Endodermal cell (in vitro differentiated cells): ENCODE data around the gene ABCC10. TPM values are rescaled to one million over a fixed set of nuclear protein-coding genes. Genes with fewer than 3 reads are reported as not detected.
A peak's percentile ranks its signal among the peaks of the same experiment; 100 is the strongest.

ENCODE experiments used
- DNase-seq: peaks from one replicate; pipeline ENCODE4 v3.0.0-alpha.2; 2017
- H3K27ac ChIP-seq: 2 replicates; pipeline ENCODE4 v1.5.1; 2013; ENCODE audit warnings: mild to moderate bottlenecking, low read depth, low read length, moderate library complexity
- H3K27me3 ChIP-seq: 2 replicates; pipeline ENCODE4 v1.6.1; 2013; ENCODE audit warnings: mild to moderate bottlenecking, low read length, moderate library complexity; ENCODE audit not compliant: insufficient read depth, control insufficient read depth, poor library complexity, severe bottlenecking
- H3K36me3 ChIP-seq: 2 replicates; pipeline ENCODE4 v1.7.0; 2013; ENCODE audit warnings: mild to moderate bottlenecking, low read length, moderate library complexity; ENCODE audit not compliant: control insufficient read depth, insufficient read depth
- H3K4me1 ChIP-seq: one replicate; pipeline ENCODE4 v1.7.0; 2013; ENCODE audit warnings: low read length; ENCODE audit not compliant: control insufficient read depth, insufficient read depth
- H3K4me3 ChIP-seq: 2 replicates; pipeline ENCODE4 v1.5.1; 2013; ENCODE audit warnings: mild to moderate bottlenecking, low read length, moderate library complexity
- H3K9ac ChIP-seq: 2 replicates; pipeline ENCODE4 v1.6.1; 2013; ENCODE audit warnings: mild to moderate bottlenecking, low read length, moderate library complexity; ENCODE audit not compliant: poor library complexity, severe bottlenecking; ENCODE audit errors: extremely low read depth
- H3K9me3 ChIP-seq: 2 replicates; pipeline ENCODE4 v1.6.1; 2013; ENCODE audit warnings: mild to moderate bottlenecking, low read length, moderate library complexity; ENCODE audit not compliant: control insufficient read depth
- H3K27ac Mint-ChIP-seq: 2 replicates; pipeline ENCODE4 v1.8.0; 2020; ENCODE audit warnings: mixed read lengths
- H3K27me3 Mint-ChIP-seq: 2 replicates; pipeline ENCODE4 v1.8.0; 2021; ENCODE audit warnings: mild to moderate bottlenecking, mixed read lengths; ENCODE audit not compliant: insufficient read depth
- H3K36me3 Mint-ChIP-seq: 2 replicates; pipeline ENCODE4 v1.8.0; 2020; ENCODE audit warnings: low read depth, mixed read lengths
- H3K4me1 Mint-ChIP-seq: 2 replicates; pipeline ENCODE4 v1.8.0; 2020; ENCODE audit warnings: mixed read lengths
- H3K4me3 Mint-ChIP-seq: 2 replicates; pipeline ENCODE4 v1.8.0; 2020; ENCODE audit warnings: mild to moderate bottlenecking, moderate library complexity, mixed read lengths
- H3K9me3 Mint-ChIP-seq: 2 replicates; pipeline ENCODE4 v1.8.0; 2020; ENCODE audit warnings: mild to moderate bottlenecking, mixed read lengths
- WGBS, 2 experiments: methylation state at CpG; one replicate each; pipeline versions ENCODE4 v1.1.5 to v1.1.7; 2013; ENCODE audit warnings: missing lambda C conversion rate in 2 of 2, mixed read lengths in 1 of 2; ENCODE audit not compliant: insufficient coverage in 1 of 2, insufficient read length in 1 of 2; 5-methylcytosine and 5-hydroxymethylcytosine counted together
- total RNA-seq, 2 donors: library from RNA; stranded (reverse); fragmentation: NEBNext Ultra II Directional in 1 of 2; extraction: Animal tissue kit (Norgen Biotek cat#: 25700) in 1 of 2; gene quantifications; 2 replicates in 1 of 2; 3 replicates in 1 of 2; pipeline ENCODE4 v1.2.1, GENCODE V29; 2021
- TF ChIP-seq, protein P1 (sequence below): fragments of 200-600 bp; sonication (generic); conservative IDR thresholded peaks from 2 replicates; pipeline ENCODE4 v1.5.0; 2021; ENCODE audit warnings: antibody characterized with exemption, mild to moderate bottlenecking

The ABCC10 gene
- total RNA-seq, 2 donors from 2014 or later: 34.1 to 44.8 TPM

DNA sequence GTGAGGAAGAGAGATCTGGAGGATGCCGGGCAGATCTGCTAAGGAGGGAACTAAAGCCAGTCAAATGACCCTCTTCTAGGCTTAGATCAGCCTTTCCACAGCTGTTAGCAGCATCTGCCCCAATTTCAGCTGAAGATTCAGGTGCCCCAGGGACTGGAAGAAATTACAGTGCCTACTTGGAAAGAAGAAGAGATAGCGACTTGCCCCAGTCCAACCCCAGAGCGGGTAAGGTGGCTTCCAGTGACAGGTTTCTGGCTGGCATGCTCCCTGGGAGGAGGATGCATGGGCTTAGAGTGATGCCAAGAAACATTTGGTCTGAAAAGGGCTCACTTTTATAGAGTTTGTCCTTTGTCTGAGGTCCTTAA, 50.6 kb downstream of the ABCC10 start:
- H3K4me1 ChIP-seq: peaks cover 5% of the 10 kb centered on the region
- no peaks in the 10 kb centered on the region for H3K27me3 Mint-ChIP-seq
- 54 to 60% methylated on average over 3 of the region's 3 CpGs for WGBS, 2 experiments
- TF ChIP-seq, protein P1, sequence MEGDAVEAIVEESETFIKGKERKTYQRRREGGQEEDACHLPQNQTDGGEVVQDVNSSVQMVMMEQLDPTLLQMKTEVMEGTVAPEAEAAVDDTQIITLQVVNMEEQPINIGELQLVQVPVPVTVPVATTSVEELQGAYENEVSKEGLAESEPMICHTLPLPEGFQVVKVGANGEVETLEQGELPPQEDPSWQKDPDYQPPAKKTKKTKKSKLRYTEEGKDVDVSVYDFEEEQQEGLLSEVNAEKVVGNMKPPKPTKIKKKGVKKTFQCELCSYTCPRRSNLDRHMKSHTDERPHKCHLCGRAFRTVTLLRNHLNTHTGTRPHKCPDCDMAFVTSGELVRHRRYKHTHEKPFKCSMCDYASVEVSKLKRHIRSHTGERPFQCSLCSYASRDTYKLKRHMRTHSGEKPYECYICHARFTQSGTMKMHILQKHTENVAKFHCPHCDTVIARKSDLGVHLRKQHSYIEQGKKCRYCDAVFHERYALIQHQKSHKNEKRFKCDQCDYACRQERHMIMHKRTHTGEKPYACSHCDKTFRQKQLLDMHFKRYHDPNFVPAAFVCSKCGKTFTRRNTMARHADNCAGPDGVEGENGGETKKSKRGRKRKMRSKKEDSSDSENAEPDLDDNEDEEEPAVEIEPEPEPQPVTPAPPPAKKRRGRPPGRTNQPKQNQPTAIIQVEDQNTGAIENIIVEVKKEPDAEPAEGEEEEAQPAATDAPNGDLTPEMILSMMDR: no peak
- H3K9me3 Mint-ChIP-seq: no peaks in the 10 kb centered on the region
- peak overlapping the region; percentile 88 for H3K4me3 ChIP-seq
- H3K9ac ChIP-seq: peak overlapping the region; percentile 87
- H3K36me3 Mint-ChIP-seq: peaks cover 9% of the 10 kb centered on the region
- no peak for DNase-seq
- peak overlapping the region; percentile 83 for H3K4me3 Mint-ChIP-seq
- no peaks in the 10 kb centered on the region for H3K9me3 ChIP-seq
- H3K27me3 ChIP-seq: no peaks in the 10 kb centered on the region
- peaks cover 31% of the 10 kb centered on the region for H3K4me1 Mint-ChIP-seq
- H3K27ac ChIP-seq: no peak overlapping the region
- H3K36me3 ChIP-seq: peaks cover 17% of the 10 kb centered on the region
- H3K27ac Mint-ChIP-seq: peak overlapping the region; percentile 91

DNA sequence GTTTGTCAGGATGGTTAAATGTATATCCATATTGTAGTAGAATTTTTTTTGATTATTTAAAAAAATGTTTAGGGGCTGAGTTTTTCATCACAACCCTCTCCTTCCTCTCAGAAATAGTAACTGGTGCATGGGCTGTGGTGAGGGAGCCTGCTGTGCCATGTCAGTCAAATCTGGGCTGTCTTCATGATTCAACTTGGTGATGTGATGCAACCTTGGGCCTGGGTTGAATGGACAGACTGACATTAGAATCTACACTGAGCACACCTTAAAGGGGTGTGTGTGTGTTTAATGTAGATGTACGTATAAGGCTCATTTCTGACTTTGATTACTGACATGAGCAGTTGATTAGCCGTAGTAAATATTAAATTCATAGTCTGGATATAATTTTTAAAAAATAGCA, 53.7 kb downstream of the ABCC10 start:
- Mint-ChIP-seq H3K27ac (no peak overlapping the region), H3K27me3 (no peaks in the 10 kb centered on the region), H3K36me3 (peaks cover 9% of the 10 kb centered on the region), H3K9me3 (no peaks in the 10 kb centered on the region), H3K4me3 (no peak overlapping the region), H3K4me1 (peaks cover 37% of the 10 kb centered on the region)
- Histone ChIP-seq H3K36me3 (peaks cover 17% of the 10 kb centered on the region), H3K9me3 (no peaks in the 10 kb centered on the region), H3K27ac (no peak overlapping the region), H3K27me3 (no peaks in the 10 kb centered on the region), H3K4me1 (peaks cover 5% of the 10 kb centered on the region), H3K4me3 (no peak overlapping the region), H3K9ac (no peak overlapping the region)
- no peak for DNase-seq
- TF ChIP-seq, protein P1: no peak
- WGBS, 2 experiments: 90% methylated on average over 1 of the region's 2 CpGs; no CpG with 5 or more reads in 1 of the 2 experiments

DNA sequence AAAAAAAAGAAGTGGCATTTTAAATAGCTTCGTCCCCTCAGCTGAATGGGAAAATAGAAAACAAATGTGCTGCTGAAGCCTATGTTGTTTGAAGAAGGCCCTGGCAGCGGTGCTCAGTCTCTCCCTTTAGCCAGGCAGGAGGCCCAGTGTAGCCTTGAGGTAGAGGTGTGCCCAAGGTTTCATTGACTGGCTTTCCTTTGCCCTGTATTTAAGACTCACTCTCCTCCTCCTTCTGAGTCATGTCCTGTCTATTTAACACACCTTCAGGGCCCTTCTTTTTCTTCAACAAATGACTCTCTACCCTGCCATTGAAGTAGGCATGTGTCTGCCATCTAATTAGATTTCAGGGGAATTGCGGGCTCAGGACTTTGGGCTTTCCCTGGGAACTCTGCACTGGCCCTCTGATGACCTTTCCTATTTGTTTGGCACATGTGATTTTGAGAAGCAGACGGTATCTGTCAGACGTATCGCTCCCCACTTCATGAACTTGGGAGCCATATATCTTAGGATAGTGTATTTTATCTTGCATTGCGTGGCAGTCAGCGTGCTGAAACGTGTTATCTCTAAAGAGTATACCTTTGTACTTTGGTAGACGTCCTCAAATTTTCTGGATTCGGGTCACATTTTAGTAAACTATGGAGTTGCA, 54.4 kb downstream of the ABCC10 start:
- TF ChIP-seq, protein P1: no peak
- no peak overlapping the region for H3K4me3 Mint-ChIP-seq
- peaks cover 5% of the 10 kb centered on the region for H3K4me1 ChIP-seq
- WGBS, 2 experiments: 95 to 97% methylated on average over 8 to 11 of the region's 11 CpGs
- no peak for DNase-seq
- H3K36me3 ChIP-seq: peaks cover 17% of the 10 kb centered on the region
- no peaks in the 10 kb centered on the region for H3K9me3 Mint-ChIP-seq
- H3K27ac ChIP-seq: no peak overlapping the region
- H3K27ac Mint-ChIP-seq: no peak overlapping the region
- H3K9me3 ChIP-seq: no peaks in the 10 kb centered on the region
- peaks cover 9% of the 10 kb centered on the region for H3K36me3 Mint-ChIP-seq
- H3K4me3 ChIP-seq: no peak overlapping the region
- no peaks in the 10 kb centered on the region for H3K27me3 ChIP-seq
- no peaks in the 10 kb centered on the region for H3K27me3 Mint-ChIP-seq
- H3K9ac ChIP-seq: no peak overlapping the region
- peaks cover 37% of the 10 kb centered on the region for H3K4me1 Mint-ChIP-seq
